Cardiac muscle cell (in vitro differentiated cells and primary cell): ENCODE measurements around the gene NPHS2. TPM values are rescaled to one million over a fixed set of nuclear protein-coding genes. Genes with fewer than 3 reads are reported as not detected.

ENCODE experiments used
- DNase-seq, 2 donors: peaks; one replicate each; pipeline versions ENCODE4 v3.0.0 to v3.0.0-alpha.2; 2010 to 2017; ENCODE audit warnings: low read depth in 1 of 2, low spot score in 1 of 2
- H3K27ac ChIP-seq: fragments of 200-600 bp; sonication (generic); 2 replicates; pipeline ENCODE4 v1.5.1; 2016
- H3K27me3 ChIP-seq: fragments of 200-600 bp; sonication (generic); 2 replicates; pipeline ENCODE4 v1.6.0; 2016; ENCODE audit warnings: control low read depth
- H3K36me3 ChIP-seq: fragments of 200-600 bp; sonication (generic); 2 replicates; pipeline ENCODE4 v1.5.1; 2016; ENCODE audit warnings: control low read depth
- H3K4me1 ChIP-seq: fragments of 200-600 bp; sonication (generic); 2 replicates; pipeline ENCODE4 v1.8.1; 2017; ENCODE audit warnings: low read depth, mild to moderate bottlenecking, mixed run types
- H3K4me3 ChIP-seq: fragments of 200-600 bp; sonication (generic); 2 replicates; pipeline ENCODE4 v1.5.1; 2016; ENCODE audit warnings: mild to moderate bottlenecking
- H3K9me3 ChIP-seq: fragments of 200-600 bp; sonication (generic); 2 replicates; pipeline ENCODE4 v1.5.1; 2017; ENCODE audit warnings: low read depth, mild to moderate bottlenecking, control low read depth
- CTCF ChIP-seq: IDR thresholded peaks from 2 replicates; pipeline ENCODE4 v1.5.1; 2012; ENCODE audit warnings: low read depth, mild to moderate bottlenecking, low read length
- polyA plus RNA-seq: library from polyadenylated mRNA; unstranded; fragments of >200 nt; fragmentation: Nextera tagmentation; extraction: Ambion mirVana; gene quantifications from 2 replicates; pipeline ENCODE4 v1.2.1, GENCODE V29; 2016
- total RNA-seq: library from RNA; depleted of rRNA; stranded (reverse); fragments of >200 nt; gene quantifications from 2 replicates; pipeline ENCODE4 v1.2.3, GENCODE V29; 2016

NPHS2 gene
- total and polyA plus RNA-seq, 2 experiments from 2014 or later = not detected

- TF ChIP-seq CTCF = no peak
- DNase-seq = no peak
These were observed 65.7 kb downstream of the NPHS2 start for GRCh38 chr1:179510038-179510437.

GRCh38 chr1:179509384-179509783 lies 66.4 kb downstream of the NPHS2 start:
- no peak for DNase-seq
- Histone ChIP-seq H3K27ac (no peak overlapping the region), H3K36me3 (no peaks in the 10 kb centered on the region), H3K9me3 (no peaks in the 10 kb centered on the region), H3K27me3 (no peaks in the 10 kb centered on the region), H3K4me1 (no peaks in the 10 kb centered on the region), H3K4me3 (no peak overlapping the region)
- TF ChIP-seq CTCF = no peak

More at GRCh38 chr1:179510038-179510437, 65.7 kb downstream of the NPHS2 start:
- Histone ChIP-seq H3K4me1 (no peaks in the 10 kb centered on the region), H3K27ac (no peak overlapping the region), H3K4me3 (no peak overlapping the region), H3K36me3 (no peaks in the 10 kb centered on the region), H3K9me3 (no peaks in the 10 kb centered on the region), H3K27me3 (no peaks in the 10 kb centered on the region)

- Histone ChIP-seq H3K9me3 (no peaks in the 10 kb centered on the region), H3K36me3 (no peaks in the 10 kb centered on the region), H3K4me3 (no peak overlapping the region), H3K4me1 (no peaks in the 10 kb centered on the region), H3K27ac (no peak overlapping the region), H3K27me3 (no peaks in the 10 kb centered on the region)
- DNase-seq = no peak
- no peak for TF ChIP-seq CTCF
These were observed 69.5 kb downstream of the NPHS2 start for GRCh38 chr1:179506199-179506598.

Other genes with a start within 250 kb of the NPHS2 start
- gene AXDND1, start 210.0 kb downstream of the NPHS2 start, total RNA-seq = 0.54 TPM in 1 of 2 replicates, not detected in the other
- gene AXDND1, start 210.0 kb downstream of the NPHS2 start, polyA plus RNA-seq = 0.70 and 0.87 TPM in 2 replicates
- gene TDRD5, start 15.9 kb upstream of the NPHS2 start, total RNA-seq = 0.21 TPM in 1 of 2 replicates, not detected in the other
- not detected in 2 replicates for gene TDRD5, start 15.9 kb upstream of the NPHS2 start, polyA plus RNA-seq
- gene FAM163A, start 167.3 kb upstream of the NPHS2 start, total RNA-seq = 0.18 and 0.42 TPM in 2 replicates
- 0.06 TPM in 1 of 2 replicates, not detected in the other for gene FAM163A, start 167.3 kb upstream of the NPHS2 start, polyA plus RNA-seq